GM19372 (cell line): Measurements from ENCODE around the gene CFAP43.

Experiments used
- ATAC-seq: cut with Tn5 transposase; IDR thresholded peaks from one replicate; pipeline ENCODE4 v1.9.1; 2021; ENCODE audit warnings: mild to moderate bottlenecking, low read depth, moderate library complexity; ENCODE audit not compliant: unreplicated experiment

Gene CFAP43

DNA sequence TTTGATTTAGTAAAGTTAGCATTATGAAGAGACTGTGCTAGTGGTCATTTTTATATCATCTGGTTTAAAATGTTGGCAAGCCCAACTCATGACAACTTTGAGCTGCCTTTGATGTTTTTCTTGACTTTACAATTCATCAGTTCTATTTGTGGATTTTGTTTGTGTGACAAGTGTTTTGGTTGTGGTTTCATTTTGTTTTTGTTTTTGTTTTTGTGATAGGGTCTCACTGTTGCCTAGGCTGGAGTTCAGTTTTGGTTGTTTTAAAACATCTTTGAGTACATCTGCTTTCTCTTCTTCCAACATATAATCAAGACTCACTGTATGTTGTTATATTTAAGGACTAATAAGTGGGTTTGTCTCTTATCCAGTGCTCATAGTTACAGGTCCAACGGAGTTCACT, 127.7 kb downstream of the CFAP43 start:
- ATAC-seq, result no peak

DNA sequence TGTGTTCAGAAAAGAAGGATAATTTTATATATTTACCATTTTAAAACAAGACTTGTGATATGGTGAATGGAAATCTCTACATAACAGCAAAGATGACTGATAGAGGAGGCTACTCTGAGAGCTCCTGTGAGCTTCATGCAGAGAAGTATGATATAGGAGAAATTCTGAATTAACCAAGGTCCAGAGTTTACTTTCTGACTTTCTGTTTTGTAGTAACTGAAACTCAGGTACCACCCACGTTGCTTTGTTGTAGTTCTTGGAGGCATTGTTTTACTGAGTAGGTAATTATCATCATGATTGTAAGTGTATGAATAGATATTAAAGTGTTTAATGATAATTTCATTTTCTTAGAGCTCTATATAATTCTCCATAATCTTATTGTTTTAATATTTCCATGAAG, 128.2 kb downstream of the CFAP43 start:
- no peak for ATAC-seq

DNA sequence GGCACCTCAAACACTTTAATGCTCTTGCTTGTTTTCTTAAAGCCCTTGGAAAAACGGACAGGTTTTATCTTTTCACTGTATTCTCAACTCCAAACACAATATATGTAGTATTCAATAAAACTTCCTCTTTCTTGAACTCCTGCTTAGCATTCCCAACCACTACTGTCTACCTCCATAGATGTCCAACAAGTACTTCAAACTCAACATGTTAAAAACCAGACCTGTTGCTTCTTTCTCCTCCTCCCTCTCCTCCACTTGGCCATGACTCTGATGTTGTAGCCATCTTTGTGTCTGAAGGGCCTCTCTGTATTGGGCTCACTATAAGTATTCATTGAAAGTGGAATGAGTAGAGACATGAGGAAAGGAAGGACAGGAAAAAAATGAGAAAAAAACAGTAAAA, 130.3 kb downstream of the CFAP43 start:
- ATAC-seq, result no peak

DNA sequence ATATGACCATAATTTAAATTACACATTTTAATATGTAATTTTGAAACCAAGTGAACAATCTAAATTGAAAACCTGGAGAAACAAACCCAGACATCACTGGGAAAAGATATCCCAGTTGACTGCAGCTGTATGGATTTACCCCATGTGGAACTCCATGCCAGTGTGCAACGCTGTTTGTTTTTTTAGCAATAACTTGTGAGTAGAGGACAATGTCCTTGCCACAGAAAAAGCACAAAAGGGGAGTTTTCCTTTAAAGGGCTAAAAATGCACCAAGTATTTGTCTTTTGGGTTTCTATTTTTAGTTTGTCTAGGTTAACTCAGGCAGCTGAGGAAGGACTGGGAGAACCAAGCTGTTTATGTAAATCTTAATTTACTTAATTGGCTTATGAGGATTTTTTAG, 131.4 kb downstream of the CFAP43 start:
- no peak for ATAC-seq

DNA sequence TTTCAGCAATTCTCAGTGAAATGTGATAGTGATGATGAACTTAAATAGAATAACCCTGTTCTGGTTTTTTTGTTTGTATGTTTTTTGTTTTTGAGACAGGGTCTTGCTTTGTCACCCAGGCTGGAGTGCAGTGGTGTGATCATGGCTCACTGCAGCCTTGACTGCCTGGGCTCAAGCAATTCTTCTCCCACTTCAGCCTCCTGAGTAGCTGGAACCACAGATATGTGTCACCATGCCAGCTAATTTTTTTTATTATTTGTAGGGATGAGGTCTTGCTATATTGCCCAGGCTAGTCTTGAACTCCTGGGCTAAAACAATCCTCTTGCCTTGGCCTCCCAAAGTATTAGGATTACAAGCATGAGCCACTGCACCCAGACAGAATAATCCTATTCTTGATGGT, 132.2 kb downstream of the CFAP43 start:
- ATAC-seq, result no peak

DNA sequence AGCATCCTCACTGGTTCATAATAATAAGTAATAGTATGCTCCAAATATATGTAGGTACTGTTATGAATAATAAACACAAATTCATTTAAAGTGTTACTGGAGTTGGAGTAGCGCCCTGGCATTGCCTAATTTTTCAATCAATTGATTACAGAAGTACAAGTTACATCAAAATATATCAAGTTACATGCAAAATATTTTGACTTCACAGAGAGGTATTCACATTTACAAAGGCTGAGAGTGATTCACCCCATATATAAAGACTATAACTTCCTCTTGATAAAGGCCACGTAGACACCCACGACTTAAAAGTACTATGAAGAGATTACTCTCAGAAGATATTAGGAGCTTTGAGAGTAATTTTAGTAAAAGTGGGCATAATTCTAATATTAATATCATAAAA, 132.9 kb downstream of the CFAP43 start:
- no peak for ATAC-seq

DNA sequence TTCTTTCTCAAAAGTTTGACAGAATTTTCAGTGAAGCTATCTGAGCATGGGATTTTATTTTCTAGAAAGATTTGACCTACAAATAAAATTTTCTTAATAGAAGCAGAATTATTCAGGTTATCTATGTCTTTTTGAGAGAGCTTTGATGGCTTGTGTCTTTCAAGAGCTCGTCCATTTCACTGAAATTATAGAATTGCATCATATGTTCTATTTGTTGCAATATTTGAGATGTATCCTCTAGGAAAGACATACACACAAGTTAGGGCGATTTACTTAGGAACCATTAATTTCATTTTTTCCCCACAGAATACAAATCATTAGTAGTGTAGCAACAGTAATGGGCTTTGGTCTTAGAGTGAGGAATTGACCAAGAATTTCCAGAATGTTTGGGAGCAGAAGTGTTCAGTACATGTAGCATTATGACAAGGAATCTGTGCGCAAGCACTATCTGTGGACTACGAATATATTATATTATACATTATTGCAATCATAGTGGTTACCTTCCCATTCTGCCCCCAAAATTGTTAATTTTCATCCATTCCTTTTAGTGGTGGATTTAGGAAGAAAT, 133.7 kb downstream of the CFAP43 start:
- ATAC-seq, result no peak

DNA sequence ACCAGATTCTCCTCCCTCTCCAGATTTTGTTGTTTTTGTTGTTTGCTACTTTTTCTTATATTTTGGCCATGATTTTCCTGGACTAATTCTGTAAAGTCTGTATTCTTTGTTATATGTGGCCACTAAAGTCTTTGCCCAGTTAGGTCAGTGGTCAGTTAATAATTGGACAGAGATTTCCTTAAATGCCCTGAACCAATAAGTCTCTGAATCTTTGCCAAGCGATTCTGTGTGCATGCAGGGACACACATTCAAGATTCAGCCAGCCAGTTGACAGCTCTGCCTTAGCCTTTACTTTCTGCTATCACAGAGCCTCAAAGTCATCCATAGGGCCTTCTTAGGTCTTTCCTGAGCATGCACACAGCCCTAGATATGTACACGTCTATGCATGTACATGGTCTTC, 135.5 kb downstream of the CFAP43 start:
- no peak for ATAC-seq

DNA sequence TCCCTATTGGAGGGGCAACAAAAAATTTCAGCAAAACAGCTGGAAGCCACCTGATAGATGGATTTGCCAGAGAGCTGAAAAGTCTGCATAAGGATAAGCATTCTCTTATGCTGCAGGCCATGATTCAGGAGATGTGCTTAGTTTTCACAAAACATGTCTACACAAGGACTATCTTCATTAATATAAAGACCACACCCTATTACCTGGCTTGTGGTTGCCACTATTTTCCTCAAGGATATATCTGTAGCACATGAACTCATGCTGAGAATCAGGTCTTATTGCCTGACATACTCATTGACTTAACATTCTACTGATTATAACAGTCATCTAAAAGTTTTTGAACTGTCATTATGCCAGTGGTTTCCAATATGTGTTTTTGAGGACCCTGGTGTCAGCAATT, 139.4 kb downstream of the CFAP43 start:
- no peak for ATAC-seq

DNA sequence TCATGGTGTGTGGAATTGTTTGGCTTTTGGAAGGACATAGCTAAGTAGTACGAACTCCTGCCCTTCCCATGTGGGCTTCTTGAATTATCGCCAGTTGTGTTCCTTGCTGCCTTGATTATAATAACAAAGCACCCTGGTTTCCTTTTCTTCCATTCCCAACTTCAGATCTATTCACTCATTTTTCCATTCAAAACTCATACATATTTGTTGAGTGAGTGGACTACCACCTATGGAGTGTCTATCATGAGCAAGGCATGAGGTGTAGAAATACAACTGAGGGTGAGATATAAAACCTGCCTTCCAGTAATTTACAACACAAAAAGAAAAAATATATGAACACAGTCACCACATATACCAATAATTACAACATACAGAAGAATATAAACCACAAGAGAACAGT, 141.6 kb downstream of the CFAP43 start:
- no peak for ATAC-seq

DNA sequence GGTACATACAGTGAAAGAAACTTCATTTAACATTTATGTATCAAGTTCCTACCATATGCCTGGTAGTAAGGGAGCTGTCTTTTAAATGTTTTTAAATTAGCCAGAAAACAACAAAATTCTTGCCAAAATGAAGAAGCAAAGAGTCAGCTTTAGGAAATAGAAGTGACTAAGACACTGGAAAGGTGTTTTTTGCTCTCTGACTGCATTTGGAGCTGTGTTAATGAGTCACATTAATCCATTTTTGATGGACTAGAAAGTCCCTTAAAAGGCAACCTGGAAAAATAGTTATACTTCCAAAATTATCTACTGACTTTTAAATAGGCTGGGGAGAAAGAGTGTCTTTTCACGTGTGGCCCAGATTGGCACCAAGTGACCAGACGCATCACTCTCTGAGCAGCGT, 142.5 kb downstream of the CFAP43 start:
- no peak for ATAC-seq

DNA sequence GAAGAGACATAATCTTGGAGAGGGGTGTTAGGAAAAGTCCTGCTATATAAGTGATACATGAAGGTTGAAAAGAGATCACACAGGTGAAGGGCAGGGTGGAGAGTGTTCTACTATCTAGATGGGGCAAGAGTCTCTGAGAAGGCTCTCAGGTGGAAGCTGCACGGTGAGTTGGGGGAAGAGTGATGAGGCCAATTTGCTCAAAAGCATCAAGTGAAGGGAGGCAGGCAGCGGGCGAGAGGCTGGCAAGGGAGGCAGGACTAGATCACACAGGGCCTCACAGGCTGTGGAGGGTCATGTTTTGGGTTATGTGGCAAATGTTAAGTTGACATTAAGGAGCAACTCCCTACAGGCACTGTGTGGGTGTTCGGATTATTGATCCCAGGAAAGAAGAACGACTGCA, 143.9 kb downstream of the CFAP43 start:
- no peak for ATAC-seq

DNA sequence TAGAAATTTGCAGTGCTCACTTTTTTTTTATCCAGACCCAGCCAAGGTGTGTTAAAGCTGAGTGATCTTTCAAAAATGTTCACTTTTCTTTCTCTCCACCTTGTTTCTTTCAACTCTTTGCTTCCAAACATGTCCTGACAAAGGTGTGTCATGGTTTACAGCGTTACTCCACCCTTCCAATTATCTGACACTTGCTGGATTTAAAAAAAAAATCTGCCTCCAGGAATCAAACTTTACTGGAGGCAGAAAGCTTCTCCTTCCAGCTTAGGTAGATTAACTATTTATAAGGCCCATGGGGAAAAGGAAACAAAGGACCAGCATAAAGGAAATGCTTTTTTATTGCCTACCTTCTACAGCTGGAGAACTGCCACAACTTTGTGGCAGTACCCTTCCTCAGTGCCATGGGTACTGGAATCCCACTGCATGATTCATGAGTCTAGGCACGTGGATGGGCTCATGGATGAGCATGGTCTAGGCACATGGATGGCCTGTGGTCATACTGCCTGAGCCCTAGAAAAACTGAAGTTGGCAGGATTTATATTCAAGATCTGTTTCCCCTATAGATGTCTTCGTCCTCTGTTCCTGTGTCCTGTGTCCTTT, 146.3 kb downstream of the CFAP43 start, which contains the start of gene COL17A1:
Gene COL17A1, minus strand, starts transcription at position 80 of the 600 bp plus-strand sequence. CDS start 5,207 bp downstream, outside the sequence.
- no peak for ATAC-seq

DNA sequence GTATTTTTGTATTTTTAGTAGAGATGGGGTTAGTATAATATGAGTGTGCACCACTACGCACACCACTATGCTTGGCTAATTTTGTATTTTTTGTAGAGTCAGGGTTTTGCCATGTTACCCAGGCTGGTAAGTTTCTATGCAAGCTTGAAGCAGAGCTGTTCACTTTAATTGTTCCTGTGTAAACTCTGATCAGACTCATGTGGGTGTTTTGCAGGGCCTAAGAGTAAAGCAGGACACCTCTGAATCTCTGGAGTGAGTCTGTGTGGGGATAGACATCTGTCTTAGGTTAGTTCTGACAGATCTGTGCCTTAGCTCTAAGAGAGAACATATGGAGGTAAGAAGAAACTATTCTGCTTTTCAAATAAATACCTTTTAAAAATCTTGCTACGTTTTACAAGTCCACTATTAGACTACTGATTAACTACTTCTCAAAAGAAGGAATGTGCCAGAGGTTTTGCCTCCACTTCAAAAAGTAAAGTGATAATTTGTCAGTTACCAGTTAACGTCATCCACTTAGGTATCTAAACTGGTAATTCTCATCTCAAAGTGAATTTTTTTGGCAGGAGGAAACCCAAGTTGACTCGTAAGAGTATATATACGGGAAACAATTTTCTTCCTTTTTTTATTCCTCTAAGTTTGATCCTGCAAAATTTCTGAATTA, 147.6 kb downstream of the CFAP43 start:
- no peak for ATAC-seq

DNA sequence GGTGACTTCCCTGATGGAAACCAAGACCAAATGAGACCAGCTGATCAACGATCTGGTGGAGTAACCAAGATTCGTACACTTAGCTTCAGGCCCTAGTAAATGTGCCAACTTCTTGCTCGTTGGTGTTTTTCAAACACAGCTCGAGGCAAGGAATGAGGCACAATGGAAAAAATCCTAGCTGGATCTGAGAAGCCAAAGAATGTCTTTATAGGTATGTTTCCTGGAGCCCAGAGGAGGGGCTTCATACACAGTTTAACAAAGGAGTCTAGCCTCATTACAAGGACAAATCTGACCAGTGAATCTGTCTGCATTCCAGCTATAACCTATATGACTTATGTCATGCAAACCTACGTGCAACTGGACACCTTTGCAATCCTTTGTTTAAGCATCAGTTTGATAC, 150.2 kb downstream of the CFAP43 start:
- no peak for ATAC-seq

DNA sequence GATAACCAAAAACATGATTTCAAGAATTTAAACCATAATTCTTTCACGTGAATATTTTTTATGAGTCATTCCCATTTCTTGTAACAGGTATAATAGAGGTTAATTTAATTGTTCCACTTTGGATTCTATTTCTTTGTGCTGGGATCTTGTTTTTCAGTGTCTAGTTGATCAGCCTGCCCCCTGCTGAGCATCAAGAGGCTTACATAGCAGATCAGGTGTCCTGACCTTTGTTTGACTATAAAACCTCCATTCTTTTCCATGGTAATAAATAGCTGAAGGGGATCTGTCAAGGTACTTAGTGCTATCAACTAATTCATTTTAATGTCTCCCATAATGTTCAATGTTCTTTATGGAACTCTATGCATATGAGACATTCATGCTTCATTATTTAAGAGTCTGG, 151.4 kb downstream of the CFAP43 start:
- no peak for ATAC-seq
